Ishikawa (cell line): ENCODE measurements around the gene ACTR3.
A peak's percentile ranks its signal among the peaks of the same experiment; 100 is the strongest.

Source experiments
- CEBPB ChIP-seq: IDR thresholded peaks from 2 replicates; pipeline ENCODE4 v1.6.1; 2012
- CREB1 ChIP-seq: IDR thresholded peaks from 2 replicates; pipeline ENCODE4 v1.6.1; 2012; ENCODE audit warnings: low read depth
- EGR1 ChIP-seq: IDR thresholded peaks from 2 replicates; pipeline ENCODE4 v1.6.1; 2012
- EP300 ChIP-seq: IDR thresholded peaks from 2 replicates; pipeline ENCODE4 v1.6.1; 2012; ENCODE audit warnings: borderline replicate concordance
- FOXM1 ChIP-seq: IDR thresholded peaks from 2 replicates; pipeline ENCODE4 v1.6.1; 2012; ENCODE audit warnings: low read depth, borderline replicate concordance
- MAX ChIP-seq: IDR thresholded peaks from 2 replicates; pipeline ENCODE4 v1.6.1; 2012
- NFIC ChIP-seq: IDR thresholded peaks from 2 replicates; pipeline ENCODE4 v1.6.1; 2012
- RAD21 ChIP-seq: IDR thresholded peaks from 2 replicates; pipeline ENCODE4 v1.6.1; 2012; ENCODE audit warnings: low read depth
- REST ChIP-seq: IDR thresholded peaks from 2 replicates; pipeline ENCODE4 v1.6.1; 2012; ENCODE audit warnings: low read depth, mild to moderate bottlenecking
- TAF1 ChIP-seq: IDR thresholded peaks from 2 replicates; pipeline ENCODE4 v1.6.1; 2012; ENCODE audit warnings: low read depth, mild to moderate bottlenecking
- TCF12 ChIP-seq: IDR thresholded peaks from 2 replicates; pipeline ENCODE4 v1.6.1; 2012; ENCODE audit warnings: low read depth
- TEAD4 ChIP-seq: IDR thresholded peaks from 2 replicates; pipeline ENCODE4 v1.6.1; 2012
- USF1 ChIP-seq: IDR thresholded peaks from 2 replicates; pipeline ENCODE4 v1.6.1; 2012
- YY1 ChIP-seq: IDR thresholded peaks from 2 replicates; pipeline ENCODE4 v1.6.1; 2012; ENCODE audit warnings: low read depth
- ZBTB7A ChIP-seq: IDR thresholded peaks from 2 replicates; pipeline ENCODE4 v1.6.1; 2012; ENCODE audit warnings: low read depth

ACTR3 gene

GRCh38 chr2:113873867-113874266 is 16.0 kb upstream of the ACTR3 start:
- TF ChIP-seq EGR1 (no peak), EP300 (no peak), ZBTB7A (no peak), CREB1 (no peak), CEBPB (no peak), TEAD4 (no peak), USF1 (no peak), TCF12 (no peak), NFIC (no peak), RAD21 (no peak), YY1 (no peak), TAF1 (no peak), FOXM1 (no peak), MAX (no peak)

GRCh38 chr2:113875135-113875534 is 14.8 kb upstream of the ACTR3 start:
- TF ChIP-seq TAF1 (no peak), RAD21 (no peak), CEBPB (no peak), EGR1 (no peak), YY1 (no peak), FOXM1 (no peak), TEAD4 (no peak), MAX (no peak), USF1 (no peak), CREB1 (no peak), TCF12 (no peak), EP300 (no peak), ZBTB7A (no peak), REST (no peak), NFIC (no peak)

- peak; percentile 49; the same call in 1 of the 2 replicates for TF ChIP-seq NFIC
- no peak for TF ChIP-seq TEAD4
- TF ChIP-seq YY1 = no peak
These were observed 13.1 kb upstream of the ACTR3 start for GRCh38 chr2:113876503-113877387.

- no peak for TF ChIP-seq USF1
- no peak for TF ChIP-seq MAX
- no peak for TF ChIP-seq REST
- no peak for TF ChIP-seq YY1
- no peak for TF ChIP-seq EP300
- TF ChIP-seq RAD21 = no peak
- no peak for TF ChIP-seq TAF1
- TF ChIP-seq NFIC = no peak
- TF ChIP-seq CEBPB = no peak
- TF ChIP-seq EGR1 = no peak
- no peak for TF ChIP-seq TEAD4
- TF ChIP-seq ZBTB7A = no peak
- no peak for TF ChIP-seq FOXM1
- no peak for TF ChIP-seq TCF12
- TF ChIP-seq CREB1 = no peak
These were observed 11.9 kb upstream of the ACTR3 start for GRCh38 chr2:113877711-113878598.
